HG02759 (cell line): ENCODE results near the gene SPRED2.

ENCODE experiments used
- ATAC-seq: cut with Tn5 transposase; IDR thresholded peaks from one replicate; pipeline ENCODE4 v1.9.1; 2021; ENCODE audit warnings: mild to moderate bottlenecking, moderate library complexity; ENCODE audit not compliant: unreplicated experiment

The SPRED2 gene

GRCh38 chr2:65416945-65417344, 15.5 kb downstream of the SPRED2 start:
- no peak for ATAC-seq

- no peak for ATAC-seq
These were observed 16.1 kb downstream of the SPRED2 start for GRCh38 chr2:65416321-65416720.

- ATAC-seq, result no peak
These were observed 17.3 kb downstream of the SPRED2 start for GRCh38 chr2:65415091-65415490.

GRCh38 chr2:65413610-65414009, 18.8 kb downstream of the SPRED2 start:
- no peak for ATAC-seq

GRCh38 chr2:65413106-65413505, 19.3 kb downstream of the SPRED2 start:
- ATAC-seq, result no peak

GRCh38 chr2:65411056-65411795, 21.2 kb downstream of the SPRED2 start:
- no peak for ATAC-seq

GRCh38 chr2:65409045-65409444, 23.4 kb downstream of the SPRED2 start:
- ATAC-seq, result no peak

- no peak for ATAC-seq
These were observed 25.2 kb downstream of the SPRED2 start for GRCh38 chr2:65407240-65407639.

- ATAC-seq, result no peak
These were observed 27.3 kb downstream of the SPRED2 start for GRCh38 chr2:65404988-65405697.

- ATAC-seq, result no peak
These were observed 28.9 kb downstream of the SPRED2 start for GRCh38 chr2:65403529-65403915.

GRCh38 chr2:65402780-65403528, 29.4 kb downstream of the SPRED2 start:
- no peak for ATAC-seq

GRCh38 chr2:65402323-65402722, 30.1 kb downstream of the SPRED2 start:
- ATAC-seq, result no peak

GRCh38 chr2:65397122-65397521, 35.3 kb downstream of the SPRED2 start:
- peak; percentile 43 for ATAC-seq

GRCh38 chr2:65396348-65397026, 35.9 kb downstream of the SPRED2 start:
- ATAC-seq, result no peak

GRCh38 chr2:65395621-65396347, 36.6 kb downstream of the SPRED2 start:
- no peak for ATAC-seq

GRCh38 chr2:65393743-65394422, 38.5 kb downstream of the SPRED2 start:
- ATAC-seq, result no peak

GRCh38 chr2:65393046-65393445, 39.4 kb downstream of the SPRED2 start:
- ATAC-seq, result no peak

GRCh38 chr2:65392609-65393008, 39.8 kb downstream of the SPRED2 start:
- no peak for ATAC-seq

- ATAC-seq, result peak; percentile 78
These were observed 42.3 kb downstream of the SPRED2 start for GRCh38 chr2:65390134-65390533.

- ATAC-seq, result no peak
These were observed 42.9 kb downstream of the SPRED2 start for GRCh38 chr2:65389476-65389875.
